Caco-2 (cell line): ENCODE results near the gene LRFN5. TPM values are rescaled to one million over a fixed set of nuclear protein-coding genes. Genes with fewer than 3 reads are reported as not detected.

Source experiments
- BruUV-seq: library from RNA; stranded (reverse); fragments of 400-500 nt; replicated peaks from 2 replicates; lab custom pipeline; 2021; lab: Mats Ljungman, UMichigan
- CTCF ChIA-PET: fragments of 300-600 bp; sonication (Branson Sonifier 250); formaldehyde crosslinking; loops from one replicate; lab custom pipeline; 2022; ENCODE audit warnings: antibody characterized with exemption; lab: Charles Lee
- POLR2A ChIA-PET: fragments of 300-600 bp; sonication (Branson Sonifier 250); formaldehyde crosslinking; loops from one replicate; lab custom pipeline; 2022; ENCODE audit warnings: antibody characterized with exemption; lab: Charles Lee
- DNase-seq, 2 experiments: peaks; one replicate each; pipeline versions ENCODE4 v3.0.0 to v3.0.0-alpha.2; 2020 to 2022
- H3K27me3 ChIP-seq: replicated peaks from 2 replicates; pipeline ENCODE4 v1.6.0; 2011; ENCODE audit warnings: low read length; ENCODE audit not compliant: control insufficient read depth, insufficient read depth
- H3K36me3 ChIP-seq: 2 replicates; pipeline ENCODE4 v1.5.1; 2011; ENCODE audit warnings: low read length; ENCODE audit not compliant: control insufficient read depth, insufficient read depth
- H3K4me1 ChIP-seq: fragments of 250-450 bp; sonication (Bioruptor Pico); 2 replicates; pipeline ENCODE4 v1.5.1; 2020; ENCODE audit warnings: mild to moderate bottlenecking
- H3K4me3 ChIP-seq: 2 replicates; pipeline ENCODE4 v1.5.1; 2011; ENCODE audit warnings: low read depth, mild to moderate bottlenecking, control low read depth, low read length
- H3K9me3 ChIP-seq: fragments of 250-450 bp; sonication (Bioruptor Pico); 2 replicates; pipeline ENCODE4 v1.5.1; 2020; ENCODE audit warnings: mild to moderate bottlenecking, moderate library complexity
- H3K27ac Mint-ChIP-seq: one replicate; pipeline ENCODE4 v1.8.0; 2022; ENCODE audit warnings: mixed read lengths; ENCODE audit not compliant: unreplicated experiment
- H3K27me3 Mint-ChIP-seq: one replicate; pipeline ENCODE4 v1.8.0; 2022; ENCODE audit warnings: mixed read lengths; ENCODE audit not compliant: insufficient read depth, unreplicated experiment
- H3K36me3 Mint-ChIP-seq: one replicate; pipeline ENCODE4 v1.8.0; 2022; ENCODE audit warnings: mild to moderate bottlenecking, mixed read lengths; ENCODE audit not compliant: insufficient read depth, unreplicated experiment
- H3K4me1 Mint-ChIP-seq: one replicate; pipeline ENCODE4 v1.8.0; 2022; ENCODE audit warnings: low read depth, mixed read lengths; ENCODE audit not compliant: unreplicated experiment
- H3K4me3 Mint-ChIP-seq: one replicate; pipeline ENCODE4 v1.8.0; 2022; ENCODE audit warnings: mild to moderate bottlenecking, moderate library complexity, mixed read lengths; ENCODE audit not compliant: unreplicated experiment
- H3K9me3 Mint-ChIP-seq: one replicate; pipeline ENCODE4 v1.8.0; 2022; ENCODE audit warnings: mixed read lengths; ENCODE audit not compliant: unreplicated experiment
- CTCF ChIP-seq, 2 experiments: fragments of 200-600 bp in 1 of 2; IDR thresholded peaks; 1 replicate in 1 of 2; 2 replicates in 1 of 2; pipeline versions ENCODE4 v1.5.1 to v1.8.0; 2011 to 2022; ENCODE audit warnings: antibody characterized with exemption in 1 of 2, control low read depth in 1 of 2, inconsistent platforms in 1 of 2, low read depth in 1 of 2, low read length in 1 of 2, mild to moderate bottlenecking in 1 of 2, moderate library complexity in 1 of 2; ENCODE audit not compliant: insufficient read depth in 1 of 2, severe bottlenecking in 1 of 2, unreplicated experiment in 1 of 2
- intact Hi-C: fragments of 100-400 bp; cut with micrococcal nuclease; formaldehyde crosslinking; loops from one replicate; pipeline ENCODE4 v1.10.0; 2022; ENCODE audit not compliant: unreplicated experiment
- total RNA-seq: library from RNA; stranded (reverse); gene quantifications from 2 replicates; pipeline ENCODE4 v1.2.3, GENCODE V29; 2022

Gene LRFN5
- total RNA-seq, 1 experiment from 2014 or later: not detected

- ChIA-PET CTCF (no interaction called here), POLR2A (no interaction called here)
- H3K9me3 Mint-ChIP-seq: no peaks in the 10 kb centered on the region
- no peaks in the 10 kb centered on the region for H3K27me3 ChIP-seq
- H3K36me3 ChIP-seq: no peaks in the 10 kb centered on the region
- intact Hi-C loops: no loop called here
- no peaks in the 10 kb centered on the region for H3K36me3 Mint-ChIP-seq
- H3K4me3 ChIP-seq: no peak overlapping the region
- H3K4me3 Mint-ChIP-seq: no peak overlapping the region
- no peak for TF ChIP-seq CTCF (IDR thresholded peaks at IDR 0.05; ENCODE audit: insufficient read depth in 1 of 2, low read depth in 1 of 2, low read length in 1 of 2, severe bottlenecking in 1 of 2, unreplicated experiment in 1 of 2)
- H3K27me3 Mint-ChIP-seq: peaks cover 3% of the 10 kb centered on the region
- no TSS peak for BruUV-seq
- no peaks in the 10 kb centered on the region for H3K4me1 Mint-ChIP-seq
- no peaks in the 10 kb centered on the region for H3K4me1 ChIP-seq
- DNase-seq: no peak
- H3K9me3 ChIP-seq: no peaks in the 10 kb centered on the region
- no peak overlapping the region for H3K27ac Mint-ChIP-seq
Measured at GRCh38 chr14:41839661-41840060, 233.0 kb downstream of the LRFN5 start.

GRCh38 chr14:41859336-41859735, 252.7 kb downstream of the LRFN5 start:
- no peak for TF ChIP-seq CTCF (IDR thresholded peaks at IDR 0.05; ENCODE audit: insufficient read depth in 1 of 2, low read depth in 1 of 2, low read length in 1 of 2, severe bottlenecking in 1 of 2, unreplicated experiment in 1 of 2)
- Histone ChIP-seq H3K4me3 (no peak overlapping the region), H3K27me3 (no peaks in the 10 kb centered on the region), H3K36me3 (no peaks in the 10 kb centered on the region), H3K9me3 (no peaks in the 10 kb centered on the region), H3K4me1 (peaks cover 35% of the 10 kb centered on the region)
- Mint-ChIP-seq H3K36me3 (no peaks in the 10 kb centered on the region), H3K9me3 (no peaks in the 10 kb centered on the region), H3K27me3 (no peaks in the 10 kb centered on the region), H3K4me1 (peaks cover 14% of the 10 kb centered on the region), H3K4me3 (no peak overlapping the region), H3K27ac (no peak overlapping the region)
- ChIA-PET CTCF (no interaction called here), POLR2A (no interaction called here)
- no peak for DNase-seq
- no TSS peak for BruUV-seq
- intact Hi-C loops: no loop called here

- ChIA-PET CTCF (no interaction called here), POLR2A (no interaction called here)
- Mint-ChIP-seq H3K27ac (no peak overlapping the region), H3K27me3 (no peaks in the 10 kb centered on the region), H3K4me3 (no peak overlapping the region), H3K4me1 (peaks cover 14% of the 10 kb centered on the region), H3K9me3 (no peaks in the 10 kb centered on the region), H3K36me3 (no peaks in the 10 kb centered on the region)
- Histone ChIP-seq H3K4me3 (no peak overlapping the region), H3K4me1 (peaks cover 33% of the 10 kb centered on the region), H3K9me3 (no peaks in the 10 kb centered on the region), H3K36me3 (no peaks in the 10 kb centered on the region), H3K27me3 (no peaks in the 10 kb centered on the region)
- intact Hi-C loops: no loop called here
- no peak for TF ChIP-seq CTCF (IDR thresholded peaks at IDR 0.05; ENCODE audit: insufficient read depth in 1 of 2, low read depth in 1 of 2, low read length in 1 of 2, severe bottlenecking in 1 of 2, unreplicated experiment in 1 of 2)
- BruUV-seq: no TSS peak
- no peak for DNase-seq
Measured at GRCh38 chr14:41860586-41860985, 253.9 kb downstream of the LRFN5 start.
